ENCODE measurements around the gene DOCK3.

DOCK3 gene

DNA sequence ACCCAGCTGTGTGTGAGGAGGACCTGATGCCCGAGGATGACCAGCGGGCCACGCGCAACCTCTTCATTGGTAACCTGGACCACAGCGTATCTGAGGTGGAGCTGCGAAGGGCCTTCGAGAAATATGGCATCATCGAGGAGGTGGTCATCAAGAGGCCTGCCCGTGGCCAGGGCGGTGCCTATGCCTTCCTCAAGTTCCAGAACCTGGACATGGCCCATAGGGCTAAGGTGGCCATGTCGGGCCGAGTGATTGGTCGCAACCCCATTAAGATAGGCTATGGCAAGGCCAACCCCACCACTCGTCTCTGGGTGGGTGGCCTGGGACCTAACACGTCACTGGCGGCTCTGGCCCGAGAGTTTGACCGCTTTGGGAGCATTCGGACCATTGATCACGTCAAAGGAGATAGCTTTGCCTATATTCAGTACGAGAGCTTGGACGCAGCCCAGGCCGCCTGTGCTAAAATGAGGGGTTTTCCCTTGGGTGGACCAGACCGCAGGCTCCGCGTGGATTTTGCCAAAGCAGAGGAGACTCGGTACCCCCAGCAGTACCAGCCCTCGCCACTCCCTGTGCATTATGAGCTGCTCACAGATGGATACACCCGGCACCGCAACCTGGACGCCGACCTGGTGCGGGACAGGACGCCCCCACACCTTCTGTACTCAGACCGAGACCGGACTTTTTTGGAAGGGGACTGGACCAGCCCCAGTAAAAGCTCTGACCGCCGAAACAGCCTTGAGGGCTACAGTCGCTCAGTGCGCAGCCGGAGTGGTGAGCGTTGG is 717.8 kb downstream of the DOCK3 start:
- no peak for DNase-seq

- no peak for DNase-seq
Measured at GRCh38 chr3:51393134-51393495, 718.4 kb downstream of the DOCK3 start.

DNA sequence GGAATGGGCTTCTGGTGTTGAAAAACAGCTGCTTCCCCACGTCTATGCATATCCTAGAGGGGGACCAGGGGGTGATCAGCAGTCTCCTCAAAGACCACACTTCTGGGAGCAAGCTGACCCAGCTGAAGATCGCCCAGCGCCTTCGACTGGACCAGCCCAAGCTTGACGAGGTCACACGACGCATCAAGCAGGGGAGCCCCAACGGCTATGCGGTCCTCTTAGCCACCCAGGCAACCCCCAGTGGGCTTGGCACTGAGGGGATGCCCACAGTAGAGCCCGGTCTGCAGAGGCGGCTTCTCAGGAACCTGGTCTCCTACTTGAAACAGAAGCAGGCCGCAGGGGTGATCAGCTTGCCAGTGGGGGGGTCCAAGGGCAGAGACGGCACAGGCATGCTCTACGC is 718.8 kb downstream of the DOCK3 start:
- no peak for DNase-seq

DNA sequence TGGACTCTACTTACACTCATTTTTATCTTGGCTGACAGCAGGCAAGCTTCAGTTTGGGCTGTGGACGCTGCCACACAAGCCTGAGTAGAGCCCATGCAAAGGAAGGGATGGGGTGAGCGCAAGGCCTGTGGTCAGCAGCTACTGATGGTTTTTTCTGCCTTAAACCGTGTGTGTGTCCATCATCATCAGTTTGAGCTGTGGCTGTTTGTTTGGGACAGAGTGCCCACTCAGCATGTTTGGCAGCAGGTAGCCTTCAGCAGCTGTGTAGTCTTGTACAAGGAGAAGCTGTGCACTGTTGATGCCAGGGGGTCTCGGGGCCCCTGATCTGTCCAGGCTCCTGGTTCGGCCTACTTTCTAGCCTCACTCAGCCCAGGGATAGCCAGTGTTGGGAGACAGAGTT is 719.8 kb downstream of the DOCK3 start:
- DNase-seq = no peak

GRCh38 chr3:51395493-51396213 is 720.9 kb downstream of the DOCK3 start:
- no peak for DNase-seq

DNA sequence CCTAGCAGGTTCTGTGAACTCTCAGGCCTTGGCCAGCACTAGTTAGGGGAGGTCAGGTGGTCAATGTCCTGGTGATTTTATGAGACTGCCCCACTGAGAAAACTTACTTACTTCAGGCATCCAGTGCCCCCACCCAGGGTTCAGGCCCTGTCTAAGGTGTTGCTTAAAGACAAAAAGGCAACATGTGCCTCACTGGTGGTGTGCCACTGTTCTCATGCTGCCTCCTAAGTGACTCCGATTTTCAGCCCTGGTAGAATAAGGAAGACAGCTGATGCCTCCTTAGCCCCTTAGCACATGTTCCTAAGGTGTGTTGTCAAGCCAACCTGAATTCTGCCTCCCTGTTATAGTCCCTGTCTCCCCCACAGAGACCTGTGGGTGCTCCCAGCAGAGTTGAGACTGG is 721.7 kb downstream of the DOCK3 start:
- no peak for DNase-seq

GRCh38 chr3:51397392-51397791 is 722.7 kb downstream of the DOCK3 start:
- DNase-seq = no peak

DNA sequence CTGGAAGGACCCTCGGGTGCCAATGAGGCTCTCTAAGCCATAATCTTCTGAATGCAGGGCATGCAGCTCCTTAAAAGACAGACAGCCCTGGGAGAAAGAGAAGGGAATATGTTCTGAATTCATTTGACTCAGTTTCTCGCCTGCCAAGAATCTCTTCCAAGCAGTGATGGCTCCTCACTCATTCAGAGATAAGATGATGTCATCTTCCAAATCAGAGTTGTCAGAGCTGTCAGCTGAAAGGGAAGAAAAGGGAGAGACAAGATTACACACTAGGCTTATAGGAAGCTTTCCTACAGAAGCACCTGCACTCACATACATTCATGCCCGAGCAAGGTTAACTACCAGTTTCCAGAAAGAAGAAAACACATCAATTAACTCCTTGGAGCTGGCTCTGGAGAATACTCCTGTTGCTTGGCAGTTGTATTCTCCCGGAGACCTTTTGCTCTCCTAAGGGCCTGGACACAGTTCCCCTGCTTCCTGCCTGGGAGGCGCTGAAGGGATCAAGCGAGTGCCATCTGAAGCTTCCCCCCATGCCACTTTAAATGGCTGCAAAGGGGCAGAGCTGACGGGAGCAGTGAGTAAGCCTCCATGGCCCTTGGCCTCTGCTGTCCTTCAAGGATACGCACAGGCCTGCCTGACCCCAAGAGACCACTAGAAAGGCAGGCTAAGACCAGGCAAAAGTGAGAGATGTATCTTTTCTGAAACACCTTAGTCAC is 724.0 kb downstream of the DOCK3 start:
- DNase-seq = no peak

DNA sequence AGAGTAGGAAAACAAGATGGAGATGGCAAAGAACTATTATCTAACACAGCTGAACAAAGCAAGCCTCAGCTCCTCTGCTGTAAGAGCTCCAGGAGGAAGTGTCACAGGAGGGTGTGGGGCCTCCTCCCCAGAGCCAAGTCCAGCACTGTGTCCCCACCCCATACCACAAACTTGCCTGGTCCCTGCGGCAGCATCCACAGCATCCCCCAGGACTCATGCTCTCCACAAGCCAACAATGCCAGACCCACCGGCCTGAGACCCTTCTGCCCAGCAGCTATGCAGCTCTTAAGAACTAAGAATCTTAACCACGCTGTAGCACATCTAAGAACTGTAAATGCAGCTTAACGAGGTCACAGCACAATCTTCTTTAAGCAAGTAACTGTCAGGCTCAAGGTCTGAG is 725.4 kb downstream of the DOCK3 start:
- no peak for DNase-seq

- no peak for DNase-seq
Measured at GRCh38 chr3:51401735-51402134, 727.0 kb downstream of the DOCK3 start.

GRCh38 chr3:51403675-51404074 is 728.9 kb downstream of the DOCK3 start:
- DNase-seq = no peak

- no peak for DNase-seq
Measured at GRCh38 chr3:51408021-51408420, 733.3 kb downstream of the DOCK3 start.

GRCh38 chr3:51408813-51409212 is 734.1 kb downstream of the DOCK3 start:
- DNase-seq = no peak

- no peak for DNase-seq
Measured at GRCh38 chr3:51422211-51422610, 747.5 kb downstream of the DOCK3 start.

GRCh38 chr3:51426921-51427320 is 752.2 kb downstream of the DOCK3 start:
- no peak for DNase-seq

GRCh38 chr3:51429138-51429537 is 754.4 kb downstream of the DOCK3 start:
- DNase-seq = no peak

Measured in SHP77 (cell line).